ENCODE results near the gene CCDC85C.

CCDC85C gene

DNA sequence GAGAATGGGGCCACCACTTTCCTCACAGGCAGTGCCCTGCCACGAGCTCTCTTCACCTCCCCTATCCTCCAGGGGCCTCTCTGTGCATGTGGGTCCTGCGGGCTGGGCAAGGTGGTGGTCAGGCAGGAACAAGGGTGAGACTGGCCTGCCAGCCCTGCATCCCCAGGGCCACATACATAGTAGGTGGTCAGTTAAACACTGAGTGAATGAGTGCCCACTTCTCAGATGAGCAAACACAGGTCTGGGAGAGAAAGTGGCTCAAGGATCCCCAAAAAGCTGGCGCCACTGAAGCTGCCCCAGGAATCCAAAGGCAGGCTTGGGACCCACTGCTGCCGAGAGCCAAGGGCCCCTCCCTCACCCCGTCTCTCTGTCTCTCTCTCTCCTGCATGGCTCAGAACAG, 71.7 kb downstream of the CCDC85C start:
- DNase-seq (ENCODE audit: extremely low read depth, low read depth): no peak
- TF ChIP-seq, protein P1, sequence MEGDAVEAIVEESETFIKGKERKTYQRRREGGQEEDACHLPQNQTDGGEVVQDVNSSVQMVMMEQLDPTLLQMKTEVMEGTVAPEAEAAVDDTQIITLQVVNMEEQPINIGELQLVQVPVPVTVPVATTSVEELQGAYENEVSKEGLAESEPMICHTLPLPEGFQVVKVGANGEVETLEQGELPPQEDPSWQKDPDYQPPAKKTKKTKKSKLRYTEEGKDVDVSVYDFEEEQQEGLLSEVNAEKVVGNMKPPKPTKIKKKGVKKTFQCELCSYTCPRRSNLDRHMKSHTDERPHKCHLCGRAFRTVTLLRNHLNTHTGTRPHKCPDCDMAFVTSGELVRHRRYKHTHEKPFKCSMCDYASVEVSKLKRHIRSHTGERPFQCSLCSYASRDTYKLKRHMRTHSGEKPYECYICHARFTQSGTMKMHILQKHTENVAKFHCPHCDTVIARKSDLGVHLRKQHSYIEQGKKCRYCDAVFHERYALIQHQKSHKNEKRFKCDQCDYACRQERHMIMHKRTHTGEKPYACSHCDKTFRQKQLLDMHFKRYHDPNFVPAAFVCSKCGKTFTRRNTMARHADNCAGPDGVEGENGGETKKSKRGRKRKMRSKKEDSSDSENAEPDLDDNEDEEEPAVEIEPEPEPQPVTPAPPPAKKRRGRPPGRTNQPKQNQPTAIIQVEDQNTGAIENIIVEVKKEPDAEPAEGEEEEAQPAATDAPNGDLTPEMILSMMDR (IDR thresholded peaks at IDR 0.05; ENCODE audit: low read depth, low read length): no peak

DNA sequence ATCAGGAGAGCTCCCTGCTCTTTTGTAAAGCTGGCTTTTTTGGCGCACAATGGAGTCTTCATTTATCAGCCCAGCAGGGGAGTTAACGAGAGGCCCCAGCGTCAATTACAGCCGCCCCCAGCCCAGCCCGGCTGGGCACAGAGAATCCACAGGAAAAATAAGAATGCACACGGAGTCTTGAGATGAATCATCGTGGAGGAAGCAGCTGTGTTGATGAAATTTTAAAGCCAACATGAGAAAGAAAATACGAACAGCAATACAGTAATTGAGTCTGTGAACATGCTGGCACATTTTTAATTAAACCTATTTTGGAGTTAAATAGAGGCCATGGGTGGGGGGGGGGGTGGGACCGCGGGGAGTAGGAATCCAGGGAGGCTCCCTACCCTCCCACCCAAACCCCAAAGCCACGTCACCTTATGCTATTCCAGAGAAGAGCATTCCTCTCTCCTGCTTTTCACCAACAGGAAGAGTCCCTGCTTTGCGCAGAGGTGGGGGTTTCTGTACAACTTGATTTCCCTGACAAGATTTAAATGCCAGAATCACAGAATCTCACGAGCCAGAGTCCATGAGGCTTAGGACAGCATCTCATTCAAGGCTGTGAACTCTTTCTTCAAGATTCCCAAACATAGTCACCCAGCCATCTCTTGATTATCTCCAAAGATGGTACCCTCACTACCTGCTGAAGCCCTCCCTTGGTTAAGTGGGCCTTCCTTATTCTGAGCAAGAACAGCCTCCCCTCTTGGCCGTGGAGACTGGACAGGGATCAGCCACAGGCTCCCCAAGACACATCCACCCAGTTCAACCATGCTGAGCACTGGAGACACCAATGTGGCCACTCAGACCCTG, 72.5 kb downstream of the CCDC85C start:
- TF ChIP-seq, protein P1 (IDR thresholded peaks at IDR 0.05; ENCODE audit: low read depth, low read length): no peak
- DNase-seq (ENCODE audit: extremely low read depth, low read depth): no peak

DNA sequence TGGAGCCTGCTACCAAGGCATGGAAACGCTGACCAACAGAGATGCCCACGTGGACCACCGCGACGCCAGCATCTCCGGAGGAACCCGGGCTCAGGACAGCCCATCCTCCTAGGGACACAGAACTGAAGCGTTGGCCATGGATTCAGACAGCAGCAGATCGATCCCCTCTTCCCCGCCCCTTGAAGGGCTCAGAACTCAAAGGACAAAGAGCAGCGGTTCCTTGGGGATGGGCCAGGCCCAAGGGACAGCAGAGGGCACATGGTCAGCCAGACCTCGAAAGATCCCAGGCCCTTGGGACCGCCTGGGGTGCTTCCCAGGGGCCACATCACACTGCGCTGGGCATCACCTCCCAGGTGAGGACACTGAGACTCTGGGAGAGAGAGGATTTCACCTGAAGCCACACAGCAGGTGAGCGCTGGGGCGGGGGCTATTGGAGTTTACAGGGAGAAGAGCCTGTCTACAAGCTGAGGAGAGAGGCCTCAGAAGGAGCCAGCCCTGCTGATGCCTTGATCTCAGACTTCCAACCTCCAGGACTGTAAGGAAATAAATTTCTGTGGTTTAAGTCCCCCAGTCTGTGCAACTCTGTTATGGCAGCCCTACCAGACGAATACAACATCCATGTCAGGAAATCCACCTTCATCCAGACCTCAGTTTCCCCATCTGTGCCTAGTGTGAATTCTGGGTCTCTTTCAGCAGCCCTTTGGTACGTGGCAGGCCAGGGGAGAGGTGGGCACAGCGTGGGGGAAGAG, 73.4 kb downstream of the CCDC85C start:
- TF ChIP-seq, protein P1 (IDR thresholded peaks at IDR 0.05; ENCODE audit: low read depth, low read length): no peak
- DNase-seq (ENCODE audit: extremely low read depth, low read depth): no peak

DNA sequence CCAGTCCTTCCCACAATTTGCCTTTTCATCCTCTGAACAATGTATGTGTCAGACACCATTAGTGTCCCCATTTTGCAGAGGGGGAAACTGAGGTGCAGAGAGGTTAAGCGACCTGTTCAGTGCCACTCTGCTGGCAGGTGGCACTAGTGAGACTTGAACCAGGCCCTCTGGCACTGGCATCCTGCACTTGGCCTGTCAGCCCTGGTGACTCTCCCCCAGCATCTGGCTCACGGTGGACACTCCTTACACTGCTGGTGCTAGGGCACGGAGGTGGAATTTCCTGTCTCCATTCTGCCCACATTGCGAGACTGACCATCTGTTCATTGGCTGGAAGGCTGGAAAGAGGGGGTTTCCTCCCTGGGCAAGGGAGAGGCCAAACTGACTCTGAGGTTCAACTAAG, 74.1 kb downstream of the CCDC85C start:
- DNase-seq (ENCODE audit: extremely low read depth, low read depth): no peak

DNA sequence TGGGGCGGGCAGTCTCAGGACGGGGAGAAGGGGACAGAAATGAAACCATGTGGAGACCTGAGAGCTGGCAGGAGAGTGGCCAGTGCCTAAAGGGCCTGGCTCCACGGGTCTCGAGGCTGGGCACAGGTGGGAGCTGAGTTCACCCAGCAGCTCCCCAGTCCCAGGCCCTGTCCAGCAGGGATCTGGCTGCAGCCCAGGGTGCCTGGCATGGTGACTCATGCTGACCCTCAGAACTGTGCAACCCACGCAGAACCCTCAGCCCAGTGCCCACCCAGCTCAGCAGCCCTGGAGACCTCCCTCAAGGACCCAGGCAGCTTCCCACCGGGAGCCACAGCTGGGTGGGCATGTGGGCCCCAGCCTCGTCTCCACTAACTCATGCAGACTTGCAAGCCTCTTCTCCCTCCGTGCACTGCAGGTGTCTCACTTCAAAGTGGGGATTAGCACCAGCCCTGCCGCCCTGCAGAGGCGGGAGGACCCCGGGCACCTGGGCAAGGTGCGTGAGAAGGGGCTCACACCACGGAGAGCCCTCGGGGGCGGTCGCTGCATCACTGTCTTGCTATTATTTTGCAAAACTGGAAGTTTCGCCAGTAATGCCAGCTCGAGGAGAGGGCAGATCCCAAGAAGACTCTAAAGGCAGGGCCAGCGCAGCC, 76.5 kb downstream of the CCDC85C start:
- DNase-seq (ENCODE audit: extremely low read depth, low read depth): no peak
- TF ChIP-seq, protein P1 (IDR thresholded peaks at IDR 0.05; ENCODE audit: low read depth, low read length): no peak

More for the DNA sequence above, 74.1 kb downstream of the CCDC85C start:
- TF ChIP-seq, protein P1 (IDR thresholded peaks at IDR 0.05; ENCODE audit: low read depth, low read length): no peak; the same call in none of the 2 replicates

DNA sequence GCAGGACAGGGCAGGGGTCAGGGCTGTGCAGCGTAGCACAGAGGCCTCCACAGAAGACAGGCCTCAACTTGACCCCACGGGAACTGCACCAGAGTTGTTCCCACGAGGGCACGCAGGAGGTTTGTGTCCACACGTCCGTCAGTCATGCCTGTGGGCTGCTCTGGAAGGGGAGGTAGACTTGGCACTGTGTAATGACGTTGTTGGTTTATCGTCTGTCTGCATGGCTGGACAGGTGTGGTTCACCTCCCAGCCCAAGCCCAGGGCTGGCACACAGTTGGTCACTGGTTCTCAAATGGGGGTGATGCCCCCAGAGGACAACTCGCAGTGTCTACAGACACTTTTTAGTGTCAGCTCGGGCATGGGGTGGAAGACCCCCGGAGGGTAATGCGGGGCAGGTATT, 77.0 kb downstream of the CCDC85C start:
- TF ChIP-seq, protein P1 (IDR thresholded peaks at IDR 0.05; ENCODE audit: low read depth, low read length): no peak
- DNase-seq (ENCODE audit: extremely low read depth, low read depth): no peak

All from AG09319 (cell line).